GM23248 (cell line): ENCODE measurements around the gene UBN1. TPM values are rescaled to one million over a fixed set of nuclear protein-coding genes. Genes with fewer than 3 reads are reported as not detected.

Experiments used
- DNase-seq: peaks from one replicate; pipeline ENCODE4 v3.0.0-alpha.2; 2015
- H2AFZ ChIP-seq: fragments of 200-600 bp; sonication (generic); 2 replicates; pipeline ENCODE4 v1.6.1; 2016; ENCODE audit warnings: antibody characterized with exemption
- H3F3A ChIP-seq: fragments of 200-600 bp; sonication (generic); 2 replicates; pipeline ENCODE4 v1.6.1; 2016; ENCODE audit warnings: mild to moderate bottlenecking, antibody characterized with exemption, mixed run types; ENCODE audit not compliant: insufficient read depth
- H3K27ac ChIP-seq: fragments of 200-600 bp; sonication (generic); 2 replicates; pipeline ENCODE4 v1.5.1; 2016; ENCODE audit warnings: mild to moderate bottlenecking
- H3K27me3 ChIP-seq: fragments of 200-600 bp; sonication (generic); replicated peaks from 2 replicates; pipeline ENCODE4 v1.6.1; 2016; ENCODE audit warnings: mild to moderate bottlenecking; ENCODE audit not compliant: insufficient read depth
- H3K36me3 ChIP-seq: fragments of 200-600 bp; sonication (generic); 2 replicates; pipeline ENCODE4 v1.6.1; 2016; ENCODE audit warnings: low read depth, mild to moderate bottlenecking
- H3K4me1 ChIP-seq: fragments of 200-600 bp; sonication (generic); 2 replicates; pipeline ENCODE4 v1.6.1; 2016; ENCODE audit warnings: mild to moderate bottlenecking; ENCODE audit not compliant: insufficient read depth
- H3K4me2 ChIP-seq: fragments of 200-600 bp; sonication (generic); one replicate; pipeline ENCODE4 v1.6.1; 2016; ENCODE audit warnings: mild to moderate bottlenecking; ENCODE audit not compliant: unreplicated experiment
- H3K4me3 ChIP-seq: fragments of 200-600 bp; sonication (generic); 2 replicates; pipeline ENCODE4 v1.5.1; 2016; ENCODE audit warnings: mild to moderate bottlenecking
- H3K79me2 ChIP-seq: fragments of 200-600 bp; sonication (generic); 2 replicates; pipeline ENCODE4 v1.6.1; 2016; ENCODE audit warnings: mild to moderate bottlenecking; ENCODE audit not compliant: insufficient read depth
- H3K9ac ChIP-seq: fragments of 200-600 bp; sonication (generic); 2 replicates; pipeline ENCODE4 v1.6.1; 2016; ENCODE audit warnings: mild to moderate bottlenecking
- H3K9me2 ChIP-seq: fragments of 200-600 bp; sonication (generic); 2 replicates; pipeline ENCODE4 v1.6.1; 2016; ENCODE audit warnings: mixed run types, mild to moderate bottlenecking, moderate library complexity; ENCODE audit not compliant: insufficient read depth
- H3K9me3 ChIP-seq: fragments of 200-600 bp; sonication (generic); one replicate; pipeline ENCODE4 v1.6.1; 2017; ENCODE audit warnings: low read depth
- H4K20me1 ChIP-seq: fragments of 200-600 bp; sonication (generic); 2 replicates; pipeline ENCODE4 v1.6.0; 2016; ENCODE audit not compliant: insufficient read depth
- EZH2 ChIP-seq: fragments of 200-600 bp; sonication (generic); IDR thresholded peaks from 2 replicates; pipeline ENCODE4 v1.6.1; 2018; ENCODE audit warnings: antibody characterized with exemption, mild to moderate bottlenecking; ENCODE audit not compliant: insufficient read depth, poor library complexity, severe bottlenecking
- EZH2phosphoT487 ChIP-seq: fragments of 200-600 bp; sonication (generic); IDR thresholded peaks from 2 replicates; pipeline ENCODE4 v1.6.1; 2018; ENCODE audit warnings: antibody characterized with exemption, moderate library complexity, mild to moderate bottlenecking, low read depth; ENCODE audit not compliant: insufficient read depth
- WGBS, 2 experiments: methylation state at CpG; one replicate each; pipeline ENCODE4 v1.1.6; 2015 to 2017; ENCODE audit warnings: low lambda C conversion rate in 2 of 2, low coverage in 1 of 2; ENCODE audit errors: missing lambda C conversion rate in 2 of 2; 5-methylcytosine and 5-hydroxymethylcytosine counted together
- in situ Hi-C: fragments of 300-500 bp; cut with MboI; formaldehyde crosslinking; loops from 2 replicates; pipeline ENCODE4 v1.15.0; 2020
- polyA plus RNA-seq: library from polyadenylated mRNA; unstranded; fragments of >200 nt; fragmentation: Nextera tagmentation; extraction: Ambion mirVana; gene quantifications from 2 replicates; pipeline ENCODE4 v1.2.1, GENCODE V29; 2016
- total RNA-seq: library from RNA; depleted of rRNA; stranded (reverse); fragments of >200 nt; shearing (Covaris generic); gene quantifications from 2 replicates; pipeline ENCODE4 v1.2.3, GENCODE V29; 2014

UBN1 gene
- total and polyA plus RNA-seq, 2 experiments from 2014 or later = 9.9 to 16.4 TPM

- Histone ChIP-seq H3K9me3 (no peaks in the 10 kb centered on the region), H3K9ac (no peak overlapping the region), H2AFZ (no peak overlapping the region), H3F3A (no peaks in the 10 kb centered on the region), H3K9me2 (no peaks in the 10 kb centered on the region), H3K36me3 (peaks cover 10% of the 10 kb centered on the region; the same call in 1 of the 2 replicates), H3K4me2 (no peak overlapping the region), H4K20me1 (no peaks in the 10 kb centered on the region), H3K79me2 (peaks cover 47% of the 10 kb centered on the region), H3K4me3 (no peak overlapping the region), H3K27ac (no peak overlapping the region), H3K27me3 (no peaks in the 10 kb centered on the region), H3K4me1 (no peaks in the 10 kb centered on the region)
- WGBS, 2 experiments = 96 to 97% methylated on average over 21 of the region's 21 CpGs
- no peak for DNase-seq
- no peak for TF ChIP-seq EZH2
- no peak for TF ChIP-seq EZH2phosphoT487
- in situ Hi-C loops = no loop called here
Measured at GRCh38 chr16:4870138-4870671, 22.9 kb downstream of the UBN1 start.

DNA sequence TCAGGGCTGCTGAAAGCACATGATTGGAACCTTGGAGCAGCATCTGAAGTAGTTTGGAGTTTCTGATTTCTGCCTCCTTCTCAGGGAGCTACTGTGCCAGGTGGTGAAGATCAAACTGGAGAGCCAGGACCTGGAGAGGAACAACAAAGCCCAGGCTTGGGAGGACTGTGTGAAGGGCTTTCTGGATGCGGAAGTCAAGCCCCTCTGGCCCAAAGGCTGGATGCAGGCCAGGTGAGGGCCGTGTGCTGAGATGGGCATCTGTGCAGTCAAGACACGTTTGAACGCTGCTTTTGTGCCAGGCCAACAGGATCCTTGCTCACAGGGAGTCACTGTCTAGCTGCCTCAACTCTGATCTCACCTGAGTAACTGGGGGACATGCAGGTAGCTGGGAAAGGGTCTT lies 23.8 kb downstream of the UBN1 start:
- no peak for TF ChIP-seq EZH2
- no peak for TF ChIP-seq EZH2phosphoT487

DNA sequence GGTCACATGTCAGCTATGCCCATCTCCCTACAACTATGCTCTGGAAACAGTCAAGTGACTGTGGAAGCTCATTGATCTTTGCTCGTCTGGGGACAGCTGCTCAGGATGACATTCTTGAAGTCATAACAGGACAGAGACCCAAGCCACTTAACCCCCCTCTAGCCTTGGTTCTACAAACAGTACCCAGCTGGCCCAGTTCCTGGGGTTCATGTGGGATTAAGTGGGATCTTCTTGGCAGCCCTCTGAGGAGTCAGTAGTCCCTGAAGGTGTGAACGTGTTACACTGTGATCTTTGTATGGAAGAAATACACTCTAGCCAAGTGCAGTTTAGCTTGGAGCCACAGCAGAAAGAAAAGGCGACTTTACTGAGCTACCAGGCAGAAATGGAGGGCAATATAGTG lies 25.8 kb downstream of the UBN1 start:
- Histone ChIP-seq H3K4me1 (no peaks in the 10 kb centered on the region), H4K20me1 (no peaks in the 10 kb centered on the region), H3F3A (no peaks in the 10 kb centered on the region), H3K9me3 (no peaks in the 10 kb centered on the region), H3K9ac (no peak overlapping the region), H3K27ac (no peak overlapping the region), H2AFZ (no peak overlapping the region), H3K4me3 (no peak overlapping the region), H3K79me2 (peaks cover 18% of the 10 kb centered on the region), H3K36me3 (peaks cover 14% of the 10 kb centered on the region; the same call in 1 of the 2 replicates), H3K27me3 (no peaks in the 10 kb centered on the region), H3K4me2 (no peak overlapping the region), H3K9me2 (no peaks in the 10 kb centered on the region)
- in situ Hi-C loops = no loop called here
- TF ChIP-seq EZH2 = no peak
- no peak for TF ChIP-seq EZH2phosphoT487
- 70 to 72% methylated on average over 3 of the region's 3 CpGs for WGBS, 2 experiments
- DNase-seq = no peak

More for the DNA sequence above, 23.8 kb downstream of the UBN1 start:
- no peak overlapping the region for H2AFZ ChIP-seq
- H3K9me2 ChIP-seq = no peaks in the 10 kb centered on the region
- H3K79me2 ChIP-seq = peaks cover 38% of the 10 kb centered on the region
- 80 to 81% methylated on average over 4 of the region's 4 CpGs for WGBS, 2 experiments
- no peaks in the 10 kb centered on the region for H3K4me1 ChIP-seq
- no peak overlapping the region for H3K27ac ChIP-seq
- no peaks in the 10 kb centered on the region for H4K20me1 ChIP-seq
- no peaks in the 10 kb centered on the region for H3K9me3 ChIP-seq
- no peaks in the 10 kb centered on the region for H3K27me3 ChIP-seq
- no peak overlapping the region for H3K4me2 ChIP-seq
- no peak for DNase-seq
- no peaks in the 10 kb centered on the region for H3F3A ChIP-seq
- no peak overlapping the region for H3K4me3 ChIP-seq
- in situ Hi-C loops = no loop called here
- peaks cover 10% of the 10 kb centered on the region; the same call in 1 of the 2 replicates for H3K36me3 ChIP-seq
- no peak overlapping the region for H3K9ac ChIP-seq

DNA sequence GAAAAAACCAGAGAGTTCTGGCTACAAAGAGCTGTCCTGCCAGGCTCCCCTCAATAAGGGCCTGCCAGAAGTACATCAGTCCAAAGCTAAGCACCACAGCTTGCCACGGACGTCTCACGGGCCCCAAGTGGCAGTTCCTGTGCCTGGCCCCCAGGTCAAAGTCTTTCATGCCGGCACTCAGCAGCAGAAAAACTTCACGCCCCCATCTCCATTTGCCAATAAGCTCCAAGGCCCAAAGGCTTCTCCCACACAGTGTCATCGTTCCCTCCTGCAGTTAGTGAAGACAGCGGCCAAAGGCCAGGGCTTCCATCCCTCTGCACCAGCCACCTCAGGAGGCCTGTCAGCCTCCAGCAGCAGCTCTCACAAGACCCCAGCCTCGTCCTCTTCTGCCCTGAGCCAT lies 27.4 kb downstream of the UBN1 start:
- TF ChIP-seq EZH2 = no peak
- TF ChIP-seq EZH2phosphoT487 = no peak
- H3K4me3 ChIP-seq = no peak overlapping the region
- no peaks in the 10 kb centered on the region for H3K9me3 ChIP-seq
- no peak overlapping the region for H3K9ac ChIP-seq
- H3K36me3 ChIP-seq = peaks cover 22% of the 10 kb centered on the region; the same call in 1 of the 2 replicates
- peaks cover 2% of the 10 kb centered on the region; the same call in 1 of the 2 replicates for H3K79me2 ChIP-seq
- in situ Hi-C loops = no loop called here
- no peaks in the 10 kb centered on the region for H3K27me3 ChIP-seq
- no peak for DNase-seq
- no peak overlapping the region for H3K27ac ChIP-seq
- no peaks in the 10 kb centered on the region for H3F3A ChIP-seq
- H3K4me1 ChIP-seq = no peaks in the 10 kb centered on the region
- H3K9me2 ChIP-seq = no peaks in the 10 kb centered on the region
- no peaks in the 10 kb centered on the region for H4K20me1 ChIP-seq
- H2AFZ ChIP-seq = no peak overlapping the region
- 64 to 69% methylated on average over 8 of the region's 8 CpGs for WGBS, 2 experiments
- no peak overlapping the region for H3K4me2 ChIP-seq
